ENCODE results near the gene LAMA2. TPM values are rescaled to one million over a fixed set of nuclear protein-coding genes. Genes with fewer than 3 reads are reported as not detected.

LAMA2 gene
- total and polyA plus RNA-seq, 2 of the 8 experiments (the other 6 are each of a cell fraction or from before 2014, with no cell fraction given) = 1.3 to 3.8 TPM

DNA sequence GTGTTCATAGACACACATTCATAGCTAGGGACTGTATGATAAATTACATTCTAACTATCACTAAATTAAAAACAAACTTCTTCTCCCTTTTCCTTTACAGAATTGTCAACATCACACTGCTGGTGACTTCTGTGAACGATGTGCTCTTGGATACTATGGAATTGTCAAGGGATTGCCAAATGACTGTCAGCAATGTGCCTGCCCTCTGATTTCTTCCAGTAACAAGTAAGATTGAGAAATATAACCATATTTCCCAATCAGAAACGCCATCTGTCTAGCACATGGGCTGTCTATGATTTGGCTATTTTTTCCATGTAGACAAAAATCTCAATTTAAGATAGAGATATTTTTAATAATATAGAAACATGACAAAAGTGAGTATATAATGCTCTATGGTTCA lies 459.3 kb downstream of the LAMA2 start (continued):
- TF ChIP-seq, protein P1, sequence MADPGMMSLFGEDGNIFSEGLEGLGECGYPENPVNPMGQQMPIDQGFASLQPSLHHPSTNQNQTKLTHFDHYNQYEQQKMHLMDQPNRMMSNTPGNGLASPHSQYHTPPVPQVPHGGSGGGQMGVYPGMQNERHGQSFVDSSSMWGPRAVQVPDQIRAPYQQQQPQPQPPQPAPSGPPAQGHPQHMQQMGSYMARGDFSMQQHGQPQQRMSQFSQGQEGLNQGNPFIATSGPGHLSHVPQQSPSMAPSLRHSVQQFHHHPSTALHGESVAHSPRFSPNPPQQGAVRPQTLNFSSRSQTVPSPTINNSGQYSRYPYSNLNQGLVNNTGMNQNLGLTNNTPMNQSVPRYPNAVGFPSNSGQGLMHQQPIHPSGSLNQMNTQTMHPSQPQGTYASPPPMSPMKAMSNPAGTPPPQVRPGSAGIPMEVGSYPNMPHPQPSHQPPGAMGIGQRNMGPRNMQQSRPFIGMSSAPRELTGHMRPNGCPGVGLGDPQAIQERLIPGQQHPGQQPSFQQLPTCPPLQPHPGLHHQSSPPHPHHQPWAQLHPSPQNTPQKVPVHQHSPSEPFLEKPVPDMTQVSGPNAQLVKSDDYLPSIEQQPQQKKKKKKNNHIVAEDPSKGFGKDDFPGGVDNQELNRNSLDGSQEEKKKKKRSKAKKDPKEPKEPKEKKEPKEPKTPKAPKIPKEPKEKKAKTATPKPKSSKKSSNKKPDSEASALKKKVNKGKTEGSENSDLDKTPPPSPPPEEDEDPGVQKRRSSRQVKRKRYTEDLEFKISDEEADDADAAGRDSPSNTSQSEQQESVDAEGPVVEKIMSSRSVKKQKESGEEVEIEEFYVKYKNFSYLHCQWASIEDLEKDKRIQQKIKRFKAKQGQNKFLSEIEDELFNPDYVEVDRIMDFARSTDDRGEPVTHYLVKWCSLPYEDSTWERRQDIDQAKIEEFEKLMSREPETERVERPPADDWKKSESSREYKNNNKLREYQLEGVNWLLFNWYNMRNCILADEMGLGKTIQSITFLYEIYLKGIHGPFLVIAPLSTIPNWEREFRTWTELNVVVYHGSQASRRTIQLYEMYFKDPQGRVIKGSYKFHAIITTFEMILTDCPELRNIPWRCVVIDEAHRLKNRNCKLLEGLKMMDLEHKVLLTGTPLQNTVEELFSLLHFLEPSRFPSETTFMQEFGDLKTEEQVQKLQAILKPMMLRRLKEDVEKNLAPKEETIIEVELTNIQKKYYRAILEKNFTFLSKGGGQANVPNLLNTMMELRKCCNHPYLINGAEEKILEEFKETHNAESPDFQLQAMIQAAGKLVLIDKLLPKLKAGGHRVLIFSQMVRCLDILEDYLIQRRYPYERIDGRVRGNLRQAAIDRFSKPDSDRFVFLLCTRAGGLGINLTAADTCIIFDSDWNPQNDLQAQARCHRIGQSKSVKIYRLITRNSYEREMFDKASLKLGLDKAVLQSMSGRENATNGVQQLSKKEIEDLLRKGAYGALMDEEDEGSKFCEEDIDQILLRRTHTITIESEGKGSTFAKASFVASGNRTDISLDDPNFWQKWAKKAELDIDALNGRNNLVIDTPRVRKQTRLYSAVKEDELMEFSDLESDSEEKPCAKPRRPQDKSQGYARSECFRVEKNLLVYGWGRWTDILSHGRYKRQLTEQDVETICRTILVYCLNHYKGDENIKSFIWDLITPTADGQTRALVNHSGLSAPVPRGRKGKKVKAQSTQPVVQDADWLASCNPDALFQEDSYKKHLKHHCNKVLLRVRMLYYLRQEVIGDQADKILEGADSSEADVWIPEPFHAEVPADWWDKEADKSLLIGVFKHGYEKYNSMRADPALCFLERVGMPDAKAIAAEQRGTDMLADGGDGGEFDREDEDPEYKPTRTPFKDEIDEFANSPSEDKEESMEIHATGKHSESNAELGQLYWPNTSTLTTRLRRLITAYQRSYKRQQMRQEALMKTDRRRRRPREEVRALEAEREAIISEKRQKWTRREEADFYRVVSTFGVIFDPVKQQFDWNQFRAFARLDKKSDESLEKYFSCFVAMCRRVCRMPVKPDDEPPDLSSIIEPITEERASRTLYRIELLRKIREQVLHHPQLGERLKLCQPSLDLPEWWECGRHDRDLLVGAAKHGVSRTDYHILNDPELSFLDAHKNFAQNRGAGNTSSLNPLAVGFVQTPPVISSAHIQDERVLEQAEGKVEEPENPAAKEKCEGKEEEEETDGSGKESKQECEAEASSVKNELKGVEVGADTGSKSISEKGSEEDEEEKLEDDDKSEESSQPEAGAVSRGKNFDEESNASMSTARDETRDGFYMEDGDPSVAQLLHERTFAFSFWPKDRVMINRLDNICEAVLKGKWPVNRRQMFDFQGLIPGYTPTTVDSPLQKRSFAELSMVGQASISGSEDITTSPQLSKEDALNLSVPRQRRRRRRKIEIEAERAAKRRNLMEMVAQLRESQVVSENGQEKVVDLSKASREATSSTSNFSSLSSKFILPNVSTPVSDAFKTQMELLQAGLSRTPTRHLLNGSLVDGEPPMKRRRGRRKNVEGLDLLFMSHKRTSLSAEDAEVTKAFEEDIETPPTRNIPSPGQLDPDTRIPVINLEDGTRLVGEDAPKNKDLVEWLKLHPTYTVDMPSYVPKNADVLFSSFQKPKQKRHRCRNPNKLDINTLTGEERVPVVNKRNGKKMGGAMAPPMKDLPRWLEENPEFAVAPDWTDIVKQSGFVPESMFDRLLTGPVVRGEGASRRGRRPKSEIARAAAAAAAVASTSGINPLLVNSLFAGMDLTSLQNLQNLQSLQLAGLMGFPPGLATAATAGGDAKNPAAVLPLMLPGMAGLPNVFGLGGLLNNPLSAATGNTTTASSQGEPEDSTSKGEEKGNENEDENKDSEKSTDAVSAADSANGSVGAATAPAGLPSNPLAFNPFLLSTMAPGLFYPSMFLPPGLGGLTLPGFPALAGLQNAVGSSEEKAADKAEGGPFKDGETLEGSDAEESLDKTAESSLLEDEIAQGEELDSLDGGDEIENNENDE (IDR thresholded peaks at IDR 0.05; ENCODE audit: insufficient replicate concordance, low read length) = no peak
- no peak for TF ChIP-seq NANOG (IDR thresholded peaks at IDR 0.05; ENCODE audit: insufficient read depth, low read depth, low read length, poor library complexity, severe bottlenecking)
- no peak for TF ChIP-seq MAFK (IDR thresholded peaks at IDR 0.05; ENCODE audit: low read depth, low read length)
- TF ChIP-seq GTF2F1 (IDR thresholded peaks at IDR 0.05; ENCODE audit: borderline replicate concordance, low read depth, low read length) = no peak
- no peak for TF ChIP-seq FOSL1 (IDR thresholded peaks at IDR 0.05; ENCODE audit: insufficient read depth, low read depth, low read length)
